Stimulated activated naive CD4-positive, alpha-beta T cell (primary cell): ENCODE results near the gene SUMF1.

Experiments
- DNase-seq, 6 experiments: peaks; one replicate each; lab custom pipeline; 2025; lab: John Stamatoyannopoulos, UW

Gene SUMF1

GRCh38 chr3:4385201-4385600 lies 81.9 kb downstream of the SUMF1 start:
- DNase-seq = no peak

DNA sequence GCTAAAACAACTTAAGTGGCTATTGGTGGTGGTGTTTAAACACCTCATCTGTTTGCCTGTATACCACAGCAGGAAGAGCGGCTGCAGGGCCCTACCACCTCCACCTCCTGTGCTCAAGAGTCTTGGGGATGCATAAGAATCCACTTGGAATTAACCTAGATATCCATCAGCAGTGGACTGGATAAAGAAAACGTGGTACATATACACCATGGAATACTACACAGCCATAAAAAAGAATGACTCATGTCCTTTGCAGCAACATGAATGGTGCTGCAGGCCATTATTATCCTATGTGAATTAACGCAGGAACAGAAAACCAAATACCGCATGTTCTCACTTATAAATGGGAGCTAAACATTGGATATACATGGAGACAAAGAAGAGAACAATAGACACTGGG lies 87.1 kb downstream of the SUMF1 start:
- no peak for DNase-seq

DNA sequence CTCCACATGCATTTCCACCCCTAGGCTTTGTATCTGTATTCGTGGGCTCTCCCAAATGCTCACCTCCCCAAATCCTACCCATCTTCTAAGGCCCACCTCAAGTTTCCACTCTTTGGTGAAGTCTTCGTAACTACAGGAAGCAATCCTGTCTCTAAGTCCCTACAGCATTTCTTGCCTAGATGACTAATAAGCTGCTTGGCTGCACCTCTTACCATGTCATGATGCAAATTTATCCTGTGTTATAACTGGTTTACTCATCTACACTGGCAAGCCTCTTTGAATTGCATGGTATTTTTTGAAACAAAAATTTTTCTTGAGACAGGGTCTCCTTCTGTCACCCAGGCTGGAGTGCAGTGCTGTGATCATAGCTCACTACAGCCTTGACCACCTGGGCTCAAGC lies 90.6 kb downstream of the SUMF1 start:
- DNase-seq = no peak

- no peak for DNase-seq
Observed at GRCh38 chr3:4375911-4376310, 91.2 kb downstream of the SUMF1 start.

- no peak for DNase-seq
Observed at GRCh38 chr3:4373669-4374068, 93.4 kb downstream of the SUMF1 start.

DNA sequence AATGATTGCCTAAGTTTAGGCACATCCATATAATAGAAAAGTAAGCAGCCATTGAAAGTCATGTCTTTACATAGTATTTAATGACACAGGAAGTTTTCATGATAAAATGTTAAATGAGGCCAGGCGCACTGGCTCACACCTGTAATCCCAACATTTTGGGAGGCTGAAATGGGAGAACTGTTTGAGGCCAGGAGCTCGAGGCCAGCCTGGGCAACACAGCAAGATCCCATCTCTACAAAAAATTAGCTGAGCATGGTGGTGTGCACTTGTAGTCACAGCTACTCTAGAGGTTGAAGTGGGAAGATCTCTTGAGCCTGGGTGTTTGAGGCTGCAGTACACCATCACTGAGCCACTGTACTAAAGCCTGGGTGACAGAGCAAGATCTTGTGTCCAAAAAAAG lies 104.5 kb downstream of the SUMF1 start:
- DNase-seq = no peak

DNA sequence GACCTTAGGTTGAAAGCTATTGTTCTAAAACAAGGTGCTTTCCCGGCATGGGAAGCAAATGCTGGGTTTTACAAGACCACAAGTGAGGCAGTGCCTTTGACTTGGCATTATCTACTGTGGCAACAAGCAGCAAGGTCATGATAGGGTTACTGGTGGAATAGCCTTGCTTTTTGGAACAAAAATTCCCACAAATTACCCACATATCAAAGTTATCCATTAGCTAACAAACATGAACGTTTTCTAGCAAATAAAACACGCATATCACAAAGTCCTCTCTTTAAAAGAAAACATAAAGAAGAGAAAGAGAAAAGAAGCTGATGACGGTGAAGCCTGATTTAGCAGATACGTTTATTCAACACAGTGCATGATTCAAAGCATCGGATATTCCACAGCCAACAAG lies 106.3 kb downstream of the SUMF1 start:
- no peak for DNase-seq

DNA sequence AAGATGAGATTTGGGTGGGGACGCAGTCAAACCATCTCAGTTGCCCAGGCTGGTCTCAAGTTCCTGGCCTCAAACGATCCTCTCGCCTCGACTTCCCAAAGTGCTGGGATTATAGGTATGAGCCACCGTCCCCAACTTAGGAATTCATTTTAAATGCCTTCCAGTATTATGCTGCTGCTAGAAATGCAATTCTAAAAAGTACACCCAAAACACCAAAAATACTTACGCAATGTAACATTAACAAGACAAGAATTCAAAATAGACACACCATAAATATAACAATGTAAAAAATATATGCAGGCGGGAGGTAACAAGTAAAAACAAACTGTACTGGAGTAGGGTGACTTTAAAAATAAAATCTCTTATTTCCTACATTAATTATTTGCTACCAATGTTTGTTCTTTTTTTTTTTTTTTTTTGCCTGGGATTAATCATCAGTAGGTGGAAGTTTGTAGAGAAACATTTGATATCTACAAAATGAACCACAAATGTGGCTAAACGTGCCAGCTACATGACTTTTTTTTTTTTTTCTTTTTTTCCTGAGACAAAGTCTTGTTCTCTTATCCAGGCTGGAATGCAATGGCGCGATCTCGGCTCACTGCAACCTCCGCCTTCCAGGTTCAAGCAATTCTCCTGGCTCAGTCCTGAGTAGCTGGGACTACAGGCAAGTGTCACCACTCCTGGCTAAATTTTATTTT lies 107.1 kb downstream of the SUMF1 start:
- DNase-seq = no peak

DNA sequence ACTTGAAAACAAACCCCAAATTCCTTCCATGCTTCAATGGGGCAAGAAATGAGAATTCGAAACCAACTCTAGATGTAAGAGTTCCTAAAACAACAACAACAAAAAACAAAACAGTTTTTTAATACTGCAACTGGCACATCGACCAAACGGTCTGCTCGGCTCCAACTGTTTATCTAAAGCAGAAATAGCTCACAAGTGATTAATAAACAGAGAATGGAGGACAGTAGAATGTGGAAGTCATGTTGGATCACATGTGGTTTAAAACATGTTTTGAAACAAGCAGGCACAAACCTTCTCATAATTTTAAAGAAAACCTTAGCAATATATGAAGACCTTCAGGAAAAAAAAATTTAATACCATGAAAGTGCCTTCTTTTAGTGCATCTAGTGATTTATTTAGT lies 108.8 kb downstream of the SUMF1 start:
- no peak for DNase-seq

- no peak for DNase-seq
Observed at GRCh38 chr3:4356546-4357410, 110.3 kb downstream of the SUMF1 start.

- no peak for DNase-seq
Observed at GRCh38 chr3:4356220-4356540, 110.9 kb downstream of the SUMF1 start.

DNA sequence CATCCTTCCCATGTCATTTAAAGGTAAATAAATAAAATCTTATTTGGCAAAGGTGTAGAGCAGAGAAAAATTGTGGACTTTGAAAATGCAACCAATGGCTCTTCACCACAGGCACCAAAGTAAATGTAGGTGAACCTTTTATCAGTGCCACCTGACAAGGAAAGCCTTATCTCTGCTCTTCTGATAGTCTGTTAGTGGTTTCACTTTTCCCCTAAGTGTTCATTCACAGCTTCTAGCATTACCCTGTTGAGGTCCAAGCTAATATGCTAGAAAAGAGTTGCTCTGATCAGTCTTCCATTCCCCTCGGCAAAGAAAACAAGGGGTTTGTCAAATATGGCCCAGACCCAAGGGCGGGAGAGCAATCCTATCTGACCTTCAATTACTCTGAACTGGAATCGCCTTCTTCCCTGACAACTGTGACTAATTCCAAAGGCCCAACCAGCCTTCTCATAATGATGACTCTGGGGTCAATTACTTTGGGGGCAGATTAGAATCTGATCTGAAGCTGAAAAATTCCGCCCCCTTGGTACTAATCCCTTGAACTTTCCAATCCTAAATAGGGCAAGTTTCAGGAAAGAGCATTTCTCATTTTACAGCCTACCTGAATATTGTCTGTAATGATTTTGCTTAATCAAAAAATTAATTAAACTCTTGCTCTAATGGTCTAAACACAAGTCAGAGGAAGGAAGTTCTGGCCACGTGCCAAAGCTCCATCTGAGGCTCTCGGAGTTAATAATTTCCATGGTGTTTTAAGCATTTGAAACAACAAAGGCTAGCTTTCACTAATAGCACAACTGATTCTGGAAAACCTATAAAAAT lies 111.5 kb downstream of the SUMF1 start:
- no peak for DNase-seq

DNA sequence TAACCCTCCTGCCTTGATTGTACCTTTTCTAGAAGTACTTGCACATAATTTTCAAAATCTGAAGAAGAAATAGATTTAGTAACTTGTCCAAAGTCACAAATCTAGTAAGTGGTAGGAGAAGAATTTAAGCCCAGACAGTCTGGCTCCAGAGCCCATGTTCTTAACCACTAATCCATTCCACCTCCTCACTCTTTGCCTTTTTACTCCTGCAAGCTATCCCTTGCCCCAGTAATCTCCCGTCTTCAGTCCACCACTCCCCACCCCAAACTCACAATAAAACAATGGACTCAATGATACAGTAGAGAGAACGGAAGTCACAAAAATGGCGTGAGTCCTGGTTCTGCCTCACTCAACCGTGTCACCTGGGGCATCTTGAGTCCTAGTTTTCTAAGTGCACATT lies 115.2 kb downstream of the SUMF1 start:
- DNase-seq = no peak

DNA sequence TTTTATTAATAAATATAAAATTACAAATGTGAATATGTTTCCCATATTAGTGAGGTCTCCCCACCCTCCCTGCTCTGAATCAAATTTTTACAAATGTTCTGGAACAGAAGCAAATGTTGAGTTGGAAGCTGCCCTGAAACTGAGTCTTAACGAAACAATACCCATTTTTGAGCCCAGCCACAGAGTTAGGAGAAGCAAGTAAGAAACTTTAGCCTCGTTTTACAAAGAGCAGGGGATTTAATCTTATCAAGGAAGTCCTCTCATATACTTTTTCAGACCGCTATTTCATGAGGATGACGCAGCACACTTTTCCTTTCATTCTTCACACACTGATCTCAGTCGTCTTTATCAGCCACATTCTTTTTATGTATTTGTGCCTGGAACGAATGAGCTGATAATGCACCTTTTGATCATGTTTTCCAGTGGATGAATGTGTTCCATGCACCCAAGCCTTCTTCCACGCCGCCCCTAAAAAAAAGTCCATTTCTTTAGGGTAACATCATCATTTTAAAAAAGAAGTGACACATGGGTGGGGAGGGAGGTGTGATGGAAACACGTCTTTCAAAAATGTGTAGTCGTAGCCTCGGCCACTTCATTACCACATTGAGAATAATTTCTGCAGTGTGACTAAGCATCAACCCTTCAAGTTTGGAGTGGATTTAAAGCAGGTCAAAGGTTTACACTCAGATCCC lies 115.8 kb downstream of the SUMF1 start:
- DNase-seq = no peak

DNA sequence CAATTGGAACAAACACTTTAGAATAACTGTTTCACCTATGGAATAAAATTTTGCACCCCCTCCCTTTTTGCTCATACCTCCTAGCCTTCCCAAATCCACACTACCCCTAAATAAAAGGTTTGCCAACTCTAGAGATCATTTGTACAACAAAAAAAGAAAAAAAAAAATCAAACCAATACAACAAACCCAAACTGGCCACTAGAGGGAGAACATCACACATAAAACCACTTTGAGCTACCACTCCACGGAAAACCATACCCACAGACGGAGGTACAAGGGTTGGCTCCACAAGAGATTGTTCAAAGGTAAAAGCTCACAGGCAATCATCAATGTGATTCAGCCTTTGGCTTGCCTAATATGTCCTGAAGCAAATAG lies 116.3 kb downstream of the SUMF1 start:
- peak; percentile 1 to 74 (median 40) for DNase-seq

DNA sequence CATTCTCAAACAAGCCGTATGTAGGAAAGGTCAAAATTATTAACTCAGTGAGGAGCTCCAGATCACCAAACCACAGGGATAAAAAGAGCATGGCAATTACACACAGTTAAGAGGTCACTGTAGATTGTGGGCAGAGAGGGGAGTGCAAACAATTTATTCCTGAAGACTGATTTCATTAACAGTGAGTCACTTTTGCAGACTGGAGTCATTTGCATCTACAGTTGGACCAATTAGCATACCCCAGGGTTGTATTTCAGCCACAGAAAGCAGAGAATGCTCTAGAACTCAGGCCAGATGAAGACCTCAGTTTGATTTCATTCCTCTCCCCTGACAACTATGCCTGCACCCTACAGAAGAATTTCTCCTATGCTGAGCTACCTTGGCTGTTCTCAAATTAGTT lies 123.8 kb downstream of the SUMF1 start:
- no peak for DNase-seq

- no peak for DNase-seq
Observed at GRCh38 chr3:4341336-4341675, 125.8 kb downstream of the SUMF1 start.

GRCh38 chr3:4340411-4341335 lies 126.4 kb downstream of the SUMF1 start:
- DNase-seq = no peak

DNA sequence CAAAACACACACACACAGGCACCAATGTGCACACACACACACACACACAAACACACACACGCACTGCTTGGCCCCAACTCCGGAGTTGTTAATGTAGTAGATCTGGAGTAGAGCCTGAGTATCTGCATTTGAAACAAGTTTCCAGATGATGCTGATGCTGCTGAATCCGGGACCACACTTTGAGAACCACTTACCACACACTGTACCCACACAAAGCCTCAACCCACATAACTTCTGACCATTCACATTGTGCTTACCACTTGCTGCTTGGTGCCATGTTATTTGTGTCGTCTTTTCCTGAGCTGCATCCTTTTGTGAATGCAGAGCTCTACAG lies 127.0 kb downstream of the SUMF1 start:
- DNase-seq = no peak

- DNase-seq = no peak
Observed at GRCh38 chr3:4338751-4339150, 128.3 kb downstream of the SUMF1 start.

- no peak for DNase-seq
Observed at GRCh38 chr3:4336850-4337546, 130.1 kb downstream of the SUMF1 start.
